ENCODE results near the gene VWA5B1. TPM values are rescaled to one million over a fixed set of nuclear protein-coding genes. Genes with fewer than 3 reads are reported as not detected.

VWA5B1 gene
- total RNA-seq, 4 donors from 2014 or later, result 0.12 TPM; not detected in 3

- no peak for ATAC-seq
- Histone ChIP-seq H3K4me1 (no peaks in the 10 kb centered on the region), H3K27ac (no peak overlapping the region), H3K36me3 (no peaks in the 10 kb centered on the region), H3K9me3 (no peaks in the 10 kb centered on the region), H3K4me3 (no peak overlapping the region), H3K27me3 (peaks cover 93% of the 10 kb centered on the region)
- TF ChIP-seq POLR2AphosphoS5 (IDR thresholded peaks at IDR 0.05), result no peak
- TF ChIP-seq POLR2A (IDR thresholded peaks at IDR 0.05), result no peak
- TF ChIP-seq CTCF (IDR thresholded peaks at IDR 0.05), result no peak
- no peak for TF ChIP-seq EP300 (IDR thresholded peaks at IDR 0.05)
- WGBS, 2 donors (ENCODE audit: low coverage in 1 of 2), result 69 to 85% methylated on average over 6 of the region's 6 CpGs
Measured at GRCh38 chr1:20380175-20380574, 89.5 kb downstream of the VWA5B1 start.

- no peak overlapping the region for H3K4me3 ChIP-seq
- ATAC-seq, result no peak
- H3K27ac ChIP-seq, result no peak overlapping the region
- WGBS, 2 donors (ENCODE audit: low coverage in 1 of 2), result 61 to 63% methylated on average over 4 to 6 of the region's 11 CpGs
- no peaks in the 10 kb centered on the region for H3K9me3 ChIP-seq
- H3K4me1 ChIP-seq, result no peaks in the 10 kb centered on the region
- TF ChIP-seq CTCF (IDR thresholded peaks at IDR 0.05), result no peak
- no peak for TF ChIP-seq POLR2AphosphoS5 (IDR thresholded peaks at IDR 0.05)
- no peak for TF ChIP-seq EP300 (IDR thresholded peaks at IDR 0.05)
- TF ChIP-seq POLR2A (IDR thresholded peaks at IDR 0.05), result no peak
- peaks cover 93% of the 10 kb centered on the region for H3K27me3 ChIP-seq
- no peaks in the 10 kb centered on the region for H3K36me3 ChIP-seq
Measured at GRCh38 chr1:20380616-20381035, 90.0 kb downstream of the VWA5B1 start.

- H3K4me3 ChIP-seq, result no peak overlapping the region
- peaks cover 93% of the 10 kb centered on the region for H3K27me3 ChIP-seq
- no peak for ATAC-seq
- 88% methylated on average over 5 of the region's 5 CpGs; no CpG with 5 or more reads in 1 of the 2 donors for WGBS, 2 donors (ENCODE audit: low coverage in 1 of 2)
- no peaks in the 10 kb centered on the region for H3K9me3 ChIP-seq
- no peaks in the 10 kb centered on the region for H3K4me1 ChIP-seq
- no peak for TF ChIP-seq EP300 (IDR thresholded peaks at IDR 0.05)
- TF ChIP-seq POLR2A (IDR thresholded peaks at IDR 0.05), result no peak
- TF ChIP-seq CTCF (IDR thresholded peaks at IDR 0.05), result no peak
- TF ChIP-seq POLR2AphosphoS5 (IDR thresholded peaks at IDR 0.05), result no peak
- H3K27ac ChIP-seq, result no peak overlapping the region
- no peaks in the 10 kb centered on the region for H3K36me3 ChIP-seq
Measured at GRCh38 chr1:20381045-20381641, 90.5 kb downstream of the VWA5B1 start.

- H3K27ac ChIP-seq, result no peak overlapping the region
- H3K9me3 ChIP-seq, result no peaks in the 10 kb centered on the region
- no peak overlapping the region for H3K4me3 ChIP-seq
- no peaks in the 10 kb centered on the region for H3K4me1 ChIP-seq
- no peaks in the 10 kb centered on the region for H3K36me3 ChIP-seq
- no peak for TF ChIP-seq POLR2A (IDR thresholded peaks at IDR 0.05)
- no peak for ATAC-seq
- H3K27me3 ChIP-seq, result peaks cover 93% of the 10 kb centered on the region
- WGBS, 2 donors (ENCODE audit: low coverage in 1 of 2), result 60 to 84% methylated on average over 1 to 2 of the region's 2 CpGs
Measured at GRCh38 chr1:20381961-20382360, 91.3 kb downstream of the VWA5B1 start.

- Histone ChIP-seq H3K9me3 (no peaks in the 10 kb centered on the region), H3K36me3 (no peaks in the 10 kb centered on the region), H3K4me1 (no peaks in the 10 kb centered on the region), H3K4me3 (no peak overlapping the region), H3K27me3 (peaks cover 93% of the 10 kb centered on the region), H3K27ac (no peak overlapping the region)
- 69 to 70% methylated on average over 4 to 6 of the region's 8 CpGs for WGBS, 2 donors (ENCODE audit: low coverage in 1 of 2)
- TF ChIP-seq POLR2AphosphoS5 (IDR thresholded peaks at IDR 0.05), result no peak
- no peak for TF ChIP-seq EP300 (IDR thresholded peaks at IDR 0.05)
- no peak for TF ChIP-seq POLR2A (IDR thresholded peaks at IDR 0.05)
- no peak for ATAC-seq
Measured at GRCh38 chr1:20382711-20383110, 92.0 kb downstream of the VWA5B1 start.

GRCh38 chr1:20383631-20384030, 93.0 kb downstream of the VWA5B1 start:
- ATAC-seq, result no peak
- H3K27ac ChIP-seq, result no peak overlapping the region
- 57 to 80% methylated on average over 1 to 3 of the region's 3 CpGs for WGBS, 2 donors (ENCODE audit: low coverage in 1 of 2)
- no peaks in the 10 kb centered on the region for H3K4me1 ChIP-seq
- H3K36me3 ChIP-seq, result no peaks in the 10 kb centered on the region
- no peaks in the 10 kb centered on the region for H3K9me3 ChIP-seq
- peaks cover 95% of the 10 kb centered on the region for H3K27me3 ChIP-seq
- no peak overlapping the region for H3K4me3 ChIP-seq
- TF ChIP-seq CTCF (IDR thresholded peaks at IDR 0.05) (no peak), EP300 (IDR thresholded peaks at IDR 0.05) (no peak), POLR2A (IDR thresholded peaks at IDR 0.05) (no peak), POLR2AphosphoS5 (IDR thresholded peaks at IDR 0.05) (no peak)

All from gastroesophageal sphincter (tissue), 4 donors.